Smooth muscle cell (in vitro differentiated cells): ENCODE measurements around the gene FKBP8. TPM values are rescaled to one million over a fixed set of nuclear protein-coding genes. Genes with fewer than 3 reads are reported as not detected.

Experiments used
- DNase-seq: peaks from one replicate; lab custom pipeline; 2025; ENCODE audit not compliant: unreplicated experiment; lab: John Stamatoyannopoulos, UW
- H2AFZ ChIP-seq: fragments of 200-600 bp; sonication (generic); 2 replicates; pipeline ENCODE4 v1.6.0; 2016; ENCODE audit warnings: antibody characterized with exemption, low read depth, mild to moderate bottlenecking
- H3F3A ChIP-seq: fragments of 200-600 bp; sonication (generic); 2 replicates; pipeline ENCODE4 v1.6.0; 2017; ENCODE audit warnings: antibody characterized with exemption, low read depth
- H3K27ac ChIP-seq: fragments of 200-600 bp; sonication (generic); 2 replicates; pipeline ENCODE4 v1.5.1; 2016; ENCODE audit warnings: low read depth, mild to moderate bottlenecking
- H3K27me3 ChIP-seq: fragments of 200-600 bp; sonication (generic); 2 replicates; pipeline ENCODE4 v1.6.1; 2016; ENCODE audit warnings: low read depth, mild to moderate bottlenecking
- H3K36me3 ChIP-seq: fragments of 200-600 bp; sonication (generic); 2 replicates; pipeline ENCODE4 v1.5.1; 2016; ENCODE audit warnings: low read depth
- H3K4me1 ChIP-seq: fragments of 200-600 bp; sonication (generic); 2 replicates; pipeline ENCODE4 v1.5.1; 2016; ENCODE audit warnings: low read depth
- H3K4me2 ChIP-seq: fragments of 200-600 bp; sonication (generic); 2 replicates; pipeline ENCODE4 v1.6.0; 2016; ENCODE audit warnings: mild to moderate bottlenecking
- H3K4me3 ChIP-seq: fragments of 200-600 bp; sonication (generic); 2 replicates; pipeline ENCODE4 v1.5.1; 2016; ENCODE audit warnings: mild to moderate bottlenecking
- H3K79me2 ChIP-seq: fragments of 200-600 bp; sonication (generic); 2 replicates; pipeline ENCODE4 v1.6.0; 2016; ENCODE audit warnings: low read depth, mild to moderate bottlenecking
- H3K9ac ChIP-seq: fragments of 200-600 bp; sonication (generic); 2 replicates; pipeline ENCODE4 v1.6.0; 2016; ENCODE audit warnings: low read depth
- H3K9me3 ChIP-seq: fragments of 200-600 bp; sonication (generic); replicated peaks from 2 replicates; pipeline ENCODE4 v1.5.1; 2016; ENCODE audit warnings: low read depth
- H4K20me1 ChIP-seq: fragments of 200-600 bp; sonication (generic); 2 replicates; pipeline ENCODE4 v1.6.0; 2016; ENCODE audit warnings: low read depth
- WGBS: methylation state at CpG from one replicate; pipeline ENCODE4 v1.1.7; 2016; ENCODE audit warnings: low lambda C conversion rate; 5-methylcytosine and 5-hydroxymethylcytosine counted together
- polyA plus RNA-seq: library from polyadenylated mRNA; unstranded; fragments of >200 nt; fragmentation: Nextera tagmentation; extraction: Ambion mirVana; gene quantifications from 2 replicates; pipeline ENCODE4 v1.2.1, GENCODE V29; 2016
- total RNA-seq: library from RNA; depleted of rRNA; stranded (reverse); fragments of >200 nt; gene quantifications from 2 replicates; pipeline ENCODE4 v1.2.3, GENCODE V29; 2014
- TF ChIP-seq, protein P1 (sequence below): fragments of 200-600 bp; sonication (generic); IDR thresholded peaks from 2 replicates; pipeline ENCODE4 v1.5.1; 2017; ENCODE audit warnings: borderline replicate concordance, mild to moderate bottlenecking, antibody characterized with exemption; ENCODE audit not compliant: insufficient read depth, poor library complexity, severe bottlenecking

FKBP8 gene
- total and polyA plus RNA-seq, 2 experiments from 2014 or later = 143 to 358 TPM

DNA sequence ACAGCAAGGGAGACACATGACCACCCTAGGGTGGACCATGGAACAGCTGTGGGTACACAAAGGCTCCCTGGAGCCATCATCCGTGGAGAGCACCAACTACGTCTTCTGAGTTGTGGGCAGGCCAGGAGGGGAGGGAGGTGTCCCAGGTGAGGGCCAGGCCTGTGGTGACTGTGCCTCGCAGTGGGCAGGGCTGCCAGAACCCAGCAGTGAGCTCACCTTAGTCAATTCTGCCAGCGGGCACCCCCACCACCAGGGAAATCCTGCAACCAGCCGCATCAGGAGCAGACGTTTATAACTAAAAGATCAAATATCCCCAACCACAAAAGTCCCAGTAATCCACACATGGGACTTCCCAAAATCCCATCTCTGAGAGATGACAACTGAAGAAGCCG, 41.1 kb downstream of the FKBP8 start:
- WGBS = 87% methylated on average over 7 of the region's 7 CpGs
- no peak overlapping the region for H3K4me3 ChIP-seq

DNA sequence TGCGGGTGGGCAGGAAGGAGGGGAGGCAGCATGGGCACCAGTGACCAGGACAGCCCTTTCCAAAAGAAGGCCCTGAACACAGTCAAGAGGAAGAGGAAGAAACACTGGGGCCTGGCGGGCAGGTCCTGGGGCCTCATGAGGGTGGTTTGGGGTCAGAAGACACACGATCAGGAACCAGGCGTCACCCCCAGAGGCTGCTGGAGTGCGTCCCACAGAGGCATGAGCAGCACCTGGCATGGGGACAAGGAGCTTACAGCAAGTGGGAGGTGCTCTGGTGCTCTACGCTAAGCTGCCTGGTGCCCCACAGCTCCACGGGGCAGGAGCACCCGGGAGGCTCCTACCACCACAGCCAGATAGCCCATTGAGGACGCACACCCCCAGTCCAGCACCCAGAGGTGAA, 41.5 kb downstream of the FKBP8 start:
- Histone ChIP-seq H3F3A (no peaks in the 10 kb centered on the region), H4K20me1 (peaks cover 100% of the 10 kb centered on the region), H3K36me3 (no peaks in the 10 kb centered on the region), H3K27ac (no peak overlapping the region), H2AFZ (no peak overlapping the region), H3K27me3 (no peaks in the 10 kb centered on the region), H3K4me1 (no peaks in the 10 kb centered on the region), H3K79me2 (peaks cover 99% of the 10 kb centered on the region), H3K9ac (no peak overlapping the region), H3K9me3 (no peaks in the 10 kb centered on the region), H3K4me3 (no peak overlapping the region), H3K4me2 (no peak overlapping the region)
- TF ChIP-seq, protein P1, sequence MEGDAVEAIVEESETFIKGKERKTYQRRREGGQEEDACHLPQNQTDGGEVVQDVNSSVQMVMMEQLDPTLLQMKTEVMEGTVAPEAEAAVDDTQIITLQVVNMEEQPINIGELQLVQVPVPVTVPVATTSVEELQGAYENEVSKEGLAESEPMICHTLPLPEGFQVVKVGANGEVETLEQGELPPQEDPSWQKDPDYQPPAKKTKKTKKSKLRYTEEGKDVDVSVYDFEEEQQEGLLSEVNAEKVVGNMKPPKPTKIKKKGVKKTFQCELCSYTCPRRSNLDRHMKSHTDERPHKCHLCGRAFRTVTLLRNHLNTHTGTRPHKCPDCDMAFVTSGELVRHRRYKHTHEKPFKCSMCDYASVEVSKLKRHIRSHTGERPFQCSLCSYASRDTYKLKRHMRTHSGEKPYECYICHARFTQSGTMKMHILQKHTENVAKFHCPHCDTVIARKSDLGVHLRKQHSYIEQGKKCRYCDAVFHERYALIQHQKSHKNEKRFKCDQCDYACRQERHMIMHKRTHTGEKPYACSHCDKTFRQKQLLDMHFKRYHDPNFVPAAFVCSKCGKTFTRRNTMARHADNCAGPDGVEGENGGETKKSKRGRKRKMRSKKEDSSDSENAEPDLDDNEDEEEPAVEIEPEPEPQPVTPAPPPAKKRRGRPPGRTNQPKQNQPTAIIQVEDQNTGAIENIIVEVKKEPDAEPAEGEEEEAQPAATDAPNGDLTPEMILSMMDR = no peak
- 96% methylated on average over 9 of the region's 9 CpGs for whole genome bisulfite sequencing
- no peak for DNase-seq

More for the DNA sequence above, 41.1 kb downstream of the FKBP8 start:
- H3K9ac ChIP-seq = no peak overlapping the region
- no peak for DNase-seq
- no peaks in the 10 kb centered on the region for H3K27me3 ChIP-seq
- H3F3A ChIP-seq = no peaks in the 10 kb centered on the region
- H3K4me2 ChIP-seq = no peak overlapping the region
- TF ChIP-seq, protein P1 = no peak
- peaks cover 100% of the 10 kb centered on the region for H4K20me1 ChIP-seq
- no peak overlapping the region for H2AFZ ChIP-seq
- H3K9me3 ChIP-seq = no peaks in the 10 kb centered on the region
- H3K79me2 ChIP-seq = peaks cover 99% of the 10 kb centered on the region
- H3K27ac ChIP-seq = no peak overlapping the region
- no peaks in the 10 kb centered on the region for H3K4me1 ChIP-seq
- H3K36me3 ChIP-seq = no peaks in the 10 kb centered on the region

DNA sequence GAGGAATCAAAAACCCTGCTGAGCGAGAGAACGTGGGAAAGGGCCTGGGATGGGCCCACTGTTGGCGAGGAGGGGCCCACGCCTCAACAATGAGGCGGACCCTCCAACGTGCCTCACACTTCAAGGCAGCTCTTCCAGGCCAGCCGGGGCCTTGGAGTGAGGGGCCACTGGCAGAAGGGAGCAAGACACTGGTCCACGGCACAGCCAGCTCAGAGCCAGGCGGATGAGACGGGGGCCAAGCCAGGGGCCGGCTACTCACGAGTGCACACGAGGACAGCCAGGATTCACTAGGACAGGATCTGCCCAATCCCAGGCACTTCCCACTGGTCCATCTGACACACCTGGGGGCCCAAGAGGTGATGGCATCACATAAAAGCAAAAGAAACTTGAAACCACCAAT, 42.0 kb downstream of the FKBP8 start:
- Histone ChIP-seq H3K36me3 (no peaks in the 10 kb centered on the region), H3K9ac (no peak overlapping the region), H3K4me1 (no peaks in the 10 kb centered on the region), H3K79me2 (peaks cover 99% of the 10 kb centered on the region), H3K9me3 (no peaks in the 10 kb centered on the region), H2AFZ (no peak overlapping the region), H4K20me1 (peaks cover 100% of the 10 kb centered on the region), H3K27me3 (no peaks in the 10 kb centered on the region), H3F3A (no peaks in the 10 kb centered on the region), H3K4me2 (no peak overlapping the region), H3K27ac (no peak overlapping the region), H3K4me3 (no peak overlapping the region)
- 95% methylated on average over 13 of the region's 13 CpGs for WGBS
- no peak for DNase-seq
- TF ChIP-seq, protein P1 = no peak

DNA sequence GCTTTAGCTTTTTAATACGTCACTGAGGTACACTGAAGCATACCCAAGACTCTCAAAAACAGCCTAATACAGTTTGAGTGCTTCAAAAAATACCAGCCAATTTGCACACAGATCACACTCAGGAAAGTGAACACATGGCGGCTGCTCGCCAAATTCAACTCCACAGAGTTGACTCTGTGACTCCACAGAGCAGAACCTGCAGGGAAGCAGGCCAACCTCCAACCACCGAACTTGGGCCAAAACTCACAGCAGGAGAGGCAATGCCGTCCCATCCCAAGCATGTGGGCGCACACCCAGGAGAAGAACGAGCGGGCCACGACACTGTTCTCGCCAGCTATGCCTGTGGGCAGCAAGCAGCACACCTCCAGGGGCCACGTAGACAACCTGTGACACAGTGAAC, 42.6 kb downstream of the FKBP8 start:
- TF ChIP-seq, protein P1 = no peak
- Histone ChIP-seq H3K4me1 (peaks cover 1% of the 10 kb centered on the region), H3K79me2 (peaks cover 99% of the 10 kb centered on the region), H3K27ac (no peak overlapping the region), H3F3A (no peaks in the 10 kb centered on the region), H3K27me3 (no peaks in the 10 kb centered on the region), H3K4me2 (no peak overlapping the region), H3K9ac (no peak overlapping the region), H3K4me3 (no peak overlapping the region), H4K20me1 (peaks cover 100% of the 10 kb centered on the region), H3K36me3 (no peaks in the 10 kb centered on the region), H2AFZ (no peak overlapping the region), H3K9me3 (no peaks in the 10 kb centered on the region)
- DNase-seq = no peak
- WGBS = 96% methylated on average over 11 of the region's 11 CpGs
